DMS53 treated with DMSO at 0.1 percent for 48 hours (cell line): ENCODE data around the gene ALKBH2.
A peak's percentile ranks its signal among the peaks of the same experiment; 100 is the strongest.
"Not testable (repeated sequence)": the region's sequence is repeated elsewhere in the genome, so short reads cannot be mapped to it uniquely, and the experiment has no call there.

Source experiments
- DNase-seq: peaks from one replicate; lab custom pipeline; 2025; ENCODE audit not compliant: unreplicated experiment; lab: John Stamatoyannopoulos, UW

The ALKBH2 gene

GRCh38 chr12:109069307-109070271 lies 23.7 kb downstream of the ALKBH2 start:
- DNase-seq = no peak

GRCh38 chr12:109065853-109066193 lies 27.4 kb downstream of the ALKBH2 start:
- DNase-seq = no peak

- peak; percentile 44 for DNase-seq
Measured at GRCh38 chr12:109065154-109065852, 28.0 kb downstream of the ALKBH2 start.

- DNase-seq = no peak
Measured at GRCh38 chr12:109064143-109064542, 29.1 kb downstream of the ALKBH2 start.

GRCh38 chr12:109058773-109059172 lies 34.5 kb downstream of the ALKBH2 start:
- DNase-seq = no peak

- no peak for DNase-seq
Measured at GRCh38 chr12:109057376-109057775, 35.9 kb downstream of the ALKBH2 start.

GRCh38 chr12:109056891-109057290 lies 36.4 kb downstream of the ALKBH2 start:
- DNase-seq = no peak

- no peak for DNase-seq
Measured at GRCh38 chr12:109054520-109054919, 38.8 kb downstream of the ALKBH2 start.

GRCh38 chr12:109054124-109054513 lies 39.2 kb downstream of the ALKBH2 start:
- DNase-seq = not testable (repeated sequence)

- DNase-seq = no peak
Measured at GRCh38 chr12:109053382-109054123, 39.7 kb downstream of the ALKBH2 start.

- DNase-seq = peak; percentile 77
Measured at GRCh38 chr12:109052414-109053323, 40.6 kb downstream of the ALKBH2 start, which contains the start of gene USP30. Gene USP30 (plus strand): TSS chr12:109052576. CDS start chr12:109052679, 103 bp downstream.

- DNase-seq = no peak
Measured at GRCh38 chr12:109052097-109052413, 41.2 kb downstream of the ALKBH2 start.

GRCh38 chr12:109049794-109050193 lies 43.5 kb downstream of the ALKBH2 start:
- not testable (repeated sequence) for DNase-seq

GRCh38 chr12:109048706-109049105 lies 44.6 kb downstream of the ALKBH2 start:
- not testable (repeated sequence) for DNase-seq

- no peak for DNase-seq
Measured at GRCh38 chr12:109047081-109047805, 46.0 kb downstream of the ALKBH2 start.

- no peak for DNase-seq
Measured at GRCh38 chr12:109044241-109044640, 49.0 kb downstream of the ALKBH2 start.
